Colonic mucosa (tissue), 4 donors: ENCODE measurements around the gene PREX1. TPM values are rescaled to one million over a fixed set of nuclear protein-coding genes. Genes with fewer than 3 reads are reported as not detected.

Experiments
- DNase-seq: peaks from one replicate; pipeline ENCODE4 v3.0.0-alpha.2; 2020
- H3K27ac ChIP-seq: fragments of 200-600 bp; one replicate; pipeline ENCODE4 v1.8.0; 2021
- H3K27me3 ChIP-seq: fragments of 200-600 bp; one replicate; pipeline ENCODE4 v1.8.0; 2021
- H3K36me3 ChIP-seq: fragments of 200-600 bp; one replicate; pipeline ENCODE4 v1.8.0; 2021
- H3K4me1 ChIP-seq: fragments of 200-600 bp; one replicate; pipeline ENCODE4 v1.8.0; 2021; ENCODE audit warnings: mild to moderate bottlenecking
- H3K4me3 ChIP-seq: fragments of 200-600 bp; one replicate; pipeline ENCODE4 v1.8.0; 2021
- H3K9ac ChIP-seq, 2 donors: one replicate each; pipeline ENCODE4 v1.7.0; 2013; ENCODE audit warnings: control low read depth in 2 of 2, low read depth in 2 of 2, low read length in 2 of 2
- H3K9me3 ChIP-seq: fragments of 200-600 bp; one replicate; pipeline ENCODE4 v1.8.0; 2021
- CTCF ChIP-seq: fragments of 200-600 bp; IDR thresholded peaks from one replicate; pipeline ENCODE4 v1.8.0; 2022; ENCODE audit warnings: antibody characterized with exemption, mild to moderate bottlenecking
- intact Hi-C: fragments of 100-400 bp; cut with DNase I; formaldehyde crosslinking; loops from one replicate; pipeline ENCODE4 v1.14.1; 2022
- total RNA-seq, 2 donors: library from RNA; stranded (reverse); fragmentation: NEBNext Ultra II Directional in 1 of 2; extraction: Animal tissue kit (Norgen Biotek cat#: 25700) in 1 of 2; gene quantifications; one replicate each; pipeline ENCODE4 v1.2.1, GENCODE V29; 2021
- donor health status: healthy.
- donor health status: DM: no; HTN: no; CAD: no.
- donor health status: DM: no; HTN: no; CAD: no.

The PREX1 gene
- total RNA-seq, 2 donors from 2014 or later: 7.2 to 24.6 TPM

GRCh38 chr20:48606841-48607543 lies 220.8 kb downstream of the PREX1 start:
- Histone ChIP-seq H3K9me3 (no peaks in the 10 kb centered on the region), H3K4me3 (no peak overlapping the region), H3K9ac (no peak overlapping the region), H3K4me1 (no peaks in the 10 kb centered on the region), H3K36me3 (no peaks in the 10 kb centered on the region), H3K27ac (no peak overlapping the region), H3K27me3 (no peaks in the 10 kb centered on the region)
- intact Hi-C loops: no loop called here
- TF ChIP-seq CTCF: no peak
- no peak for DNase-seq

- no peak for TF ChIP-seq CTCF
- Histone ChIP-seq H3K9me3 (no peaks in the 10 kb centered on the region), H3K27me3 (no peaks in the 10 kb centered on the region), H3K4me1 (no peaks in the 10 kb centered on the region), H3K9ac (no peak overlapping the region), H3K36me3 (no peaks in the 10 kb centered on the region), H3K4me3 (no peak overlapping the region), H3K27ac (no peak overlapping the region)
- intact Hi-C loops: no loop called here
- no peak for DNase-seq
Measured at GRCh38 chr20:48606172-48606840, 221.5 kb downstream of the PREX1 start.

- Histone ChIP-seq H3K27ac (no peak overlapping the region), H3K9ac (no peak overlapping the region), H3K4me1 (no peaks in the 10 kb centered on the region), H3K36me3 (no peaks in the 10 kb centered on the region), H3K27me3 (no peaks in the 10 kb centered on the region), H3K4me3 (no peak overlapping the region), H3K9me3 (no peaks in the 10 kb centered on the region)
- TF ChIP-seq CTCF: no peak
- DNase-seq: no peak
- intact Hi-C loops: no loop called here
Measured at GRCh38 chr20:48605364-48606171, 222.2 kb downstream of the PREX1 start.

- DNase-seq: no peak
- Histone ChIP-seq H3K27ac (no peak overlapping the region), H3K4me1 (no peaks in the 10 kb centered on the region), H3K36me3 (no peaks in the 10 kb centered on the region), H3K27me3 (no peaks in the 10 kb centered on the region), H3K9me3 (no peaks in the 10 kb centered on the region), H3K9ac (no peak overlapping the region), H3K4me3 (no peak overlapping the region)
- intact Hi-C loops: no loop called here
- TF ChIP-seq CTCF: no peak
Measured at GRCh38 chr20:48604936-48605335, 222.9 kb downstream of the PREX1 start.

- intact Hi-C loops: no loop called here
- H3K4me1 ChIP-seq: no peaks in the 10 kb centered on the region
- H3K9me3 ChIP-seq: no peaks in the 10 kb centered on the region
- no peak for DNase-seq
- H3K4me3 ChIP-seq: no peak overlapping the region
- H3K27ac ChIP-seq: no peak overlapping the region
- H3K9ac ChIP-seq: no peak overlapping the region
- H3K27me3 ChIP-seq: no peaks in the 10 kb centered on the region
- TF ChIP-seq CTCF: no peak
- no peaks in the 10 kb centered on the region for H3K36me3 ChIP-seq
Measured at GRCh38 chr20:48604426-48604825, 223.4 kb downstream of the PREX1 start.
